Trophoblast cell (in vitro differentiated cells and primary cell): ENCODE data around the gene RPL7A.
A peak's percentile ranks its signal among the peaks of the same experiment; 100 is the strongest.

ENCODE experiments used
- DNase-seq, 2 donors: peaks; one replicate each; pipeline ENCODE4 v3.0.0-alpha.2; 2016
- H2AFZ ChIP-seq: 2 replicates; pipeline ENCODE4 v1.6.1; 2013; ENCODE audit warnings: low read length, moderate library complexity, mild to moderate bottlenecking; ENCODE audit not compliant: insufficient read depth, poor library complexity
- H2AK5ac ChIP-seq: 2 replicates; pipeline ENCODE4 v1.6.1; 2013; ENCODE audit warnings: mild to moderate bottlenecking, low read length
- H2BK120ac ChIP-seq: 2 replicates; pipeline ENCODE4 v1.6.1; 2013; ENCODE audit warnings: low read length, mild to moderate bottlenecking, moderate library complexity; ENCODE audit not compliant: insufficient read depth, poor library complexity
- H2BK12ac ChIP-seq: 2 replicates; pipeline ENCODE4 v1.6.1; 2013; ENCODE audit warnings: mild to moderate bottlenecking, low read length, moderate library complexity
- H2BK5ac ChIP-seq: 2 replicates; pipeline ENCODE4 v1.6.1; 2013; ENCODE audit warnings: low read length, low read depth, moderate library complexity, mild to moderate bottlenecking; ENCODE audit not compliant: poor library complexity
- H3K14ac ChIP-seq: 2 replicates; pipeline ENCODE4 v1.6.1; 2013; ENCODE audit warnings: mild to moderate bottlenecking, low read length
- H3K18ac ChIP-seq: 2 replicates; pipeline ENCODE4 v1.6.1; 2013; ENCODE audit warnings: mild to moderate bottlenecking, low read length
- H3K23ac ChIP-seq: 2 replicates; pipeline ENCODE4 v1.6.1; 2013; ENCODE audit warnings: low read length
- H3K27ac ChIP-seq: 2 replicates; pipeline ENCODE4 v1.5.1; 2013; ENCODE audit warnings: low read depth, mild to moderate bottlenecking, inconsistent platforms, low read length, moderate library complexity
- H3K27me3 ChIP-seq: 2 replicates; pipeline ENCODE4 v1.6.1; 2013; ENCODE audit warnings: inconsistent platforms, mild to moderate bottlenecking, low read length, moderate library complexity; ENCODE audit not compliant: insufficient read depth
- H3K36me3 ChIP-seq, 2 experiments: 1 replicate in 1 of 2; 2 replicates in 1 of 2; pipeline ENCODE4 v1.6.1; 2013; ENCODE audit warnings: low read length in 2 of 2, mild to moderate bottlenecking in 2 of 2, moderate library complexity in 1 of 2; ENCODE audit not compliant: insufficient read depth in 2 of 2, control insufficient read depth in 1 of 2
- H3K4ac ChIP-seq: 2 replicates; pipeline ENCODE4 v1.6.1; 2013; ENCODE audit warnings: low read depth, mild to moderate bottlenecking, low read length, moderate library complexity
- H3K4me1 ChIP-seq, 2 experiments: 1 replicate in 1 of 2; 2 replicates in 1 of 2; pipeline ENCODE4 v1.6.1; 2013; ENCODE audit warnings: low read length in 2 of 2, mild to moderate bottlenecking in 2 of 2, moderate library complexity in 1 of 2; ENCODE audit not compliant: insufficient read depth in 2 of 2, control insufficient read depth in 1 of 2
- H3K4me2 ChIP-seq: 2 replicates; pipeline ENCODE4 v1.6.1; 2013; ENCODE audit warnings: inconsistent platforms, mild to moderate bottlenecking, low read length, moderate library complexity
- H3K4me3 ChIP-seq: 2 replicates; pipeline ENCODE4 v1.5.1; 2013; ENCODE audit warnings: mild to moderate bottlenecking, low read depth, low read length, inconsistent platforms
- H3K79me1 ChIP-seq: one replicate; pipeline ENCODE4 v1.6.1; 2013; ENCODE audit warnings: low read length
- H3K79me2 ChIP-seq: 2 replicates; pipeline ENCODE4 v1.6.1; 2013; ENCODE audit warnings: low read length, mild to moderate bottlenecking; ENCODE audit not compliant: control insufficient read depth, insufficient read depth, poor library complexity
- H3K9ac ChIP-seq: 2 replicates; pipeline ENCODE4 v1.6.1; 2013; ENCODE audit warnings: mild to moderate bottlenecking, low read length
- H3K9me3 ChIP-seq: 2 replicates; pipeline ENCODE4 v1.6.1; 2013; ENCODE audit warnings: low read depth, mild to moderate bottlenecking, control low read depth, inconsistent platforms, low read length; ENCODE audit not compliant: insufficient read depth
- H4K12ac ChIP-seq: 2 replicates; pipeline ENCODE4 v1.6.1; 2013; ENCODE audit warnings: low read depth, mild to moderate bottlenecking, low read length, moderate library complexity
- H4K8ac ChIP-seq: 2 replicates; pipeline ENCODE4 v1.6.1; 2013; ENCODE audit warnings: low read depth, mild to moderate bottlenecking, low read length, moderate library complexity
- H4K91ac ChIP-seq: one replicate; pipeline ENCODE4 v1.6.1; 2013; ENCODE audit warnings: low read depth, mild to moderate bottlenecking, low read length, moderate library complexity
- WGBS: extraction: QIAGEN DNeasy Blood & Tissue Kit; methylation state at CpG from one replicate; pipeline ENCODE4 v1.1.7; 2013; ENCODE audit warnings: missing lambda C conversion rate; ENCODE audit not compliant: insufficient read length, insufficient coverage; ENCODE audit errors: extremely low coverage; 5-methylcytosine and 5-hydroxymethylcytosine counted together

Gene RPL7A

GRCh38 chr9:133367778-133368177, 19.8 kb downstream of the RPL7A start:
- no peak for DNase-seq
- Histone ChIP-seq H3K79me2 (peaks cover 22% of the 10 kb centered on the region), H3K36me3 (peaks cover 76 to 89% of the 10 kb centered on the region in 2 experiments), H3K79me1 (no peaks in the 10 kb centered on the region), H3K14ac (no peak overlapping the region), H2BK5ac (no peak overlapping the region), H3K18ac (no peak overlapping the region), H3K27ac (no peak overlapping the region), H2AK5ac (no peak overlapping the region), H3K4me2 (no peak overlapping the region), H4K12ac (no peak overlapping the region), H3K4ac (peak overlapping the region; percentile 53), H3K4me1 (peaks cover 6 to 7% of the 10 kb centered on the region in 2 experiments), H4K8ac (no peak overlapping the region), H3K9me3 (peaks cover 1% of the 10 kb centered on the region), H3K27me3 (no peaks in the 10 kb centered on the region), H4K91ac (no peak overlapping the region), H2BK120ac (no peak overlapping the region), H3K4me3 (no peak overlapping the region), H2AFZ (no peak overlapping the region), H3K9ac (no peak overlapping the region), H3K23ac (no peak overlapping the region), H2BK12ac (no peak overlapping the region)
- WGBS, result no CpG with 5 or more reads among the region's 10 CpGs

- Histone ChIP-seq H3K4me1 (peaks cover 6 to 7% of the 10 kb centered on the region in 2 experiments), H3K23ac (no peak overlapping the region), H3K36me3 (peaks cover 77 to 89% of the 10 kb centered on the region in 2 experiments), H2BK120ac (no peak overlapping the region), H4K8ac (no peak overlapping the region), H2AK5ac (no peak overlapping the region), H3K79me1 (no peaks in the 10 kb centered on the region), H3K4me2 (no peak overlapping the region), H4K91ac (no peak overlapping the region), H2BK5ac (no peak overlapping the region), H3K27me3 (no peaks in the 10 kb centered on the region), H3K4ac (peak overlapping the region; percentile 53), H3K14ac (no peak overlapping the region), H3K27ac (no peak overlapping the region), H4K12ac (no peak overlapping the region), H3K9ac (no peak overlapping the region), H2AFZ (no peak overlapping the region), H3K79me2 (peaks cover 26% of the 10 kb centered on the region), H3K9me3 (peaks cover 1% of the 10 kb centered on the region), H2BK12ac (no peak overlapping the region), H3K18ac (no peak overlapping the region), H3K4me3 (no peak overlapping the region)
- DNase-seq, result no peak
- no CpG with 5 or more reads among the region's 18 CpGs for WGBS
Measured at GRCh38 chr9:133368249-133368881, 20.3 kb downstream of the RPL7A start.

- Histone ChIP-seq H3K18ac (no peak overlapping the region), H3K23ac (no peak overlapping the region), H2BK12ac (no peak overlapping the region), H2AFZ (no peak overlapping the region), H3K9ac (no peak overlapping the region), H4K91ac (no peak overlapping the region), H3K36me3 (peaks cover 71 to 82% of the 10 kb centered on the region in 2 experiments), H3K4me2 (no peak overlapping the region), H3K4me3 (no peak overlapping the region), H3K9me3 (peaks cover 1% of the 10 kb centered on the region), H4K8ac (no peak overlapping the region), H2BK5ac (no peak overlapping the region), H3K79me2 (peaks cover 26% of the 10 kb centered on the region), H4K12ac (no peak overlapping the region), H3K14ac (no peak overlapping the region), H3K27me3 (no peaks in the 10 kb centered on the region), H2BK120ac (no peak overlapping the region), H3K4me1 (peaks cover 6 to 7% of the 10 kb centered on the region in 2 experiments), H2AK5ac (no peak overlapping the region), H3K4ac (peak overlapping the region; percentile 68), H3K79me1 (no peaks in the 10 kb centered on the region), H3K27ac (no peak overlapping the region)
- peak in 1 of 2 donors; percentile 1 for DNase-seq
- no CpG with 5 or more reads among the region's 6 CpGs for WGBS
Measured at GRCh38 chr9:133369422-133369821, 21.4 kb downstream of the RPL7A start.

- Histone ChIP-seq H4K12ac (no peak overlapping the region), H3K27ac (no peak overlapping the region), H3K18ac (no peak overlapping the region), H2BK12ac (no peak overlapping the region), H3K27me3 (no peaks in the 10 kb centered on the region), H4K91ac (no peak overlapping the region), H3K4me1 (peaks cover 4% of the 10 kb centered on the region in 2 experiments), H3K79me2 (peaks cover 28% of the 10 kb centered on the region), H2BK5ac (no peak overlapping the region), H2AK5ac (no peak overlapping the region), H2BK120ac (no peak overlapping the region), H2AFZ (no peak overlapping the region), H3K23ac (no peak overlapping the region), H3K9ac (no peak overlapping the region), H4K8ac (no peak overlapping the region), H3K9me3 (no peaks in the 10 kb centered on the region), H3K4ac (peak overlapping the region; percentile 80), H3K14ac (no peak overlapping the region), H3K4me2 (no peak overlapping the region), H3K36me3 (peaks cover 67 to 78% of the 10 kb centered on the region in 2 experiments), H3K4me3 (no peak overlapping the region), H3K79me1 (peaks cover 3% of the 10 kb centered on the region)
- no peak for DNase-seq
- WGBS, result no CpG with 5 or more reads among the region's 7 CpGs
Measured at GRCh38 chr9:133369933-133370332, 21.9 kb downstream of the RPL7A start.
